Measurements from ENCODE around the gene WNK1.
"Not testable (repeated sequence)": the region's sequence is repeated elsewhere in the genome, so short reads cannot be mapped to it uniquely, and the experiment has no call there.

- not testable (repeated sequence) for TF ChIP-seq POLR2A, CTCF (IDR thresholded peaks at IDR 0.05)
Measured at GRCh38 chr12:776772-777373, 24.5 kb downstream of the WNK1 start.

All from heart left ventricle (tissue), 13 donors.